NCI-H1417 (cell line): ENCODE data around the gene C2orf66.

ENCODE experiments used
- DNase-seq, 3 experiments: peaks; one replicate each; lab custom pipeline; 2025; lab: John Stamatoyannopoulos, UW

Gene C2orf66

GRCh38 chr2:196759378-196759706 is 49.8 kb downstream of the C2orf66 start:
- no peak for DNase-seq

GRCh38 chr2:196758474-196759377 is 50.4 kb downstream of the C2orf66 start:
- DNase-seq: peak in 1 of 3 experiments; percentile 11
